SK-N-SH (cell line): Measurements from ENCODE around the gene CBR1. TPM values are rescaled to one million over a fixed set of nuclear protein-coding genes. Genes with fewer than 3 reads are reported as not detected.

Source experiments
- CTCF ChIA-PET: fragments of 300-600, 350-600 bp; formaldehyde crosslinking; extraction: SDS; loops from one replicate; lab custom pipeline; 2021; lab: Yijun Ruan, JAX
- POLR2A ChIA-PET: fragments of 350-600 bp; sonication (Branson Sonifier 250); formaldehyde crosslinking; extraction: SDS; loops from one replicate; lab custom pipeline; 2020; ENCODE audit warnings: antibody characterized with exemption, inconsistent platforms; lab: Yijun Ruan, JAX
- DNase-seq: peaks from one replicate; pipeline ENCODE4 v3.0.0; 2012
- H2AFZ ChIP-seq: fragments of 200-600 bp; sonication (generic); 2 replicates; pipeline ENCODE4 v1.8.1; 2016; ENCODE audit warnings: antibody characterized with exemption, mild to moderate bottlenecking, low read depth
- H3F3A ChIP-seq: fragments of 200-600 bp; sonication (generic); replicated peaks from 2 replicates; pipeline ENCODE3; 2016; ENCODE audit warnings: antibody characterized with exemption, mild to moderate bottlenecking; ENCODE audit not compliant: insufficient read depth
- H3K27ac ChIP-seq, 2 experiments: fragments of 200-500 bp in 1 of 2; fragments of 200-600 bp in 1 of 2; sonication (Bioruptor generic) in 1 of 2; sonication (generic), shearing (Covaris generic) in 1 of 2; 2 replicates each; pipeline versions ENCODE4 v1.5.1 to v1.6.1; 2014 to 2016; ENCODE audit warnings: low read depth in 2 of 2, inconsistent platforms in 1 of 2, low read length in 1 of 2, mild to moderate bottlenecking in 1 of 2, mixed read lengths in 1 of 2
- H3K27me3 ChIP-seq: fragments of 200-600 bp; sonication (generic), shearing (Covaris generic); 2 replicates; pipeline ENCODE4 v1.6.1; 2016; ENCODE audit warnings: mixed run types; ENCODE audit not compliant: insufficient read depth
- H3K36me3 ChIP-seq, 2 experiments: fragments of 200-500 bp in 1 of 2; fragments of 200-600 bp in 1 of 2; sonication (Bioruptor generic) in 1 of 2; sonication (generic) in 1 of 2; replicated peaks in 1 of 2; 2 replicates each; pipeline versions ENCODE3 to v1.5.1; 2014 to 2016; ENCODE audit warnings: low read length in 1 of 2, mild to moderate bottlenecking in 1 of 2; ENCODE audit not compliant: insufficient read depth in 2 of 2, control insufficient read depth in 1 of 2
- H3K4me1 ChIP-seq, 2 experiments: fragments of 200-500 bp in 1 of 2; fragments of 200-600 bp in 1 of 2; sonication (Bioruptor generic) in 1 of 2; sonication (generic), shearing (Covaris generic) in 1 of 2; 2 replicates each; pipeline versions ENCODE4 v1.5.1 to v1.6.1; 2014 to 2016; ENCODE audit warnings: low read depth in 1 of 2, low read length in 1 of 2, mixed run types in 1 of 2; ENCODE audit not compliant: insufficient read depth in 2 of 2, control insufficient read depth in 1 of 2
- H3K4me2 ChIP-seq: fragments of 200-600 bp; sonication (generic), shearing (Covaris generic); 2 replicates; pipeline ENCODE4 v1.6.1; 2017; ENCODE audit warnings: mixed run types
- H3K4me3 ChIP-seq, 2 experiments: fragments of 200-500 bp in 1 of 2; fragments of 200-600 bp in 1 of 2; sonication (Bioruptor generic) in 1 of 2; sonication (generic), shearing (Covaris generic) in 1 of 2; 2 replicates each; pipeline versions ENCODE4 v1.5.1 to v1.8.1; 2014 to 2016; ENCODE audit warnings: low read depth in 2 of 2, inconsistent platforms in 1 of 2, low read length in 1 of 2, mild to moderate bottlenecking in 1 of 2, mixed read lengths in 1 of 2, moderate library complexity in 1 of 2
- H3K79me2 ChIP-seq: fragments of 200-600 bp; sonication (generic); 2 replicates; pipeline ENCODE4 v1.8.1; 2017; ENCODE audit warnings: mild to moderate bottlenecking; ENCODE audit not compliant: insufficient read depth
- H3K9ac ChIP-seq: fragments of 200-600 bp; sonication (generic); 2 replicates; pipeline ENCODE4 v1.6.1; 2017; ENCODE audit warnings: mixed run types
- H3K9me2 ChIP-seq: fragments of 200-600 bp; sonication (generic); 2 replicates; pipeline ENCODE4 v1.6.1; 2017; ENCODE audit warnings: mixed run types
- H3K9me3 ChIP-seq: fragments of 200-600 bp; sonication (generic); 2 replicates; pipeline ENCODE4 v1.6.1; 2017; ENCODE audit warnings: mixed run types, mild to moderate bottlenecking, moderate library complexity
- H4K20me1 ChIP-seq: fragments of 200-600 bp; sonication (generic); 2 replicates; pipeline ENCODE4 v1.6.1; 2017; ENCODE audit warnings: mild to moderate bottlenecking, mixed run types; ENCODE audit not compliant: insufficient read depth
- CHD2 ChIP-seq: fragments of 150-350 bp; IDR thresholded peaks from 2 replicates; pipeline ENCODE4 v1.6.1; 2018; ENCODE audit warnings: low read length; ENCODE audit not compliant: partially characterized antibody
- CTCF ChIP-seq: fragments of 200-600 bp; sonication (generic); IDR thresholded peaks from 2 replicates; pipeline ENCODE4 v1.6.1; 2017; ENCODE audit warnings: antibody characterized with exemption, mild to moderate bottlenecking, moderate library complexity
- ELF1 ChIP-seq: IDR thresholded peaks from 2 replicates; pipeline ENCODE4 v1.4.0; 2012
- EZH2phosphoT487 ChIP-seq: fragments of 200-600 bp; sonication (generic); IDR thresholded peaks from 2 replicates; pipeline ENCODE4 v1.6.1; 2017; ENCODE audit warnings: low read depth, mixed run types, mild to moderate bottlenecking, antibody characterized with exemption, moderate library complexity, borderline replicate concordance
- GABPA ChIP-seq: IDR thresholded peaks from 2 replicates; pipeline ENCODE4 v1.4.0; 2012; ENCODE audit warnings: low read depth, mild to moderate bottlenecking
- MEF2A ChIP-seq: IDR thresholded peaks from 2 replicates; pipeline ENCODE4 v1.4.0; 2012; ENCODE audit warnings: low read depth, borderline replicate concordance
- MXI1 ChIP-seq: IDR thresholded peaks from 2 replicates; pipeline ENCODE4 v1.6.1; 2012; ENCODE audit warnings: mild to moderate bottlenecking, low read depth, low read length, improper control_type of control experiment
- NRF1 ChIP-seq: IDR thresholded peaks from 2 replicates; pipeline ENCODE4 v1.6.1; 2012; ENCODE audit warnings: low read depth, mild to moderate bottlenecking, low read length
- PBX3 ChIP-seq: IDR thresholded peaks from 2 replicates; pipeline ENCODE4; 2012
- RFX5 ChIP-seq: IDR thresholded peaks from 2 replicates; pipeline ENCODE4 v1.6.1; 2012; ENCODE audit warnings: mild to moderate bottlenecking, improper control_type of control experiment, low read length
- SMC3 ChIP-seq: IDR thresholded peaks from 2 replicates; pipeline ENCODE4 v1.6.1; 2012; ENCODE audit warnings: low read depth, low read length, improper control_type of control experiment
- TCF12 ChIP-seq: IDR thresholded peaks from 2 replicates; pipeline ENCODE4 v1.4.0; 2012
- ZBTB33 ChIP-seq: IDR thresholded peaks from 2 replicates; pipeline ENCODE4 v1.4.0; 2012; ENCODE audit warnings: low read depth, borderline replicate concordance
- WGBS: methylation state at CpG from one replicate; pipeline ENCODE4 v1.1.6; 2017; ENCODE audit warnings: low lambda C conversion rate; 5-methylcytosine and 5-hydroxymethylcytosine counted together
- polyA plus RNA-seq, 3 experiments: library from polyadenylated mRNA; depleted of rRNA; stranded (reverse); fragments of >200 nt; gene quantifications; 2 replicates each; pipeline ENCODE4 v1.2.3, GENCODE V29; 2012
- TF ChIP-seq, protein P1 (sequence below): IDR thresholded peaks from 2 replicates; pipeline ENCODE4 v1.4.0; 2012; ENCODE audit warnings: low read depth, borderline replicate concordance

Gene CBR1
- polyA plus RNA-seq, 1 of the 3 experiments (the other 2 are of a cell fraction): 136 TPM

- Histone ChIP-seq H3K36me3 (no peaks in the 10 kb centered on the region), H3K9me3 (no peaks in the 10 kb centered on the region; the same call in 1 of the 2 replicates), H4K20me1 (no peaks in the 10 kb centered on the region), H3K9ac (no peak overlapping the region), H3K4me1 (peaks cover 0 to 5% of the 10 kb centered on the region in 2 experiments; a peak in 1 of 4 replicates), H3K4me3 (no peak overlapping the region), H3K4me2 (no peak overlapping the region), H2AFZ (no peak overlapping the region), H3K27ac (no peak overlapping the region), H3F3A (no peaks in the 10 kb centered on the region), H3K27me3 (no peaks in the 10 kb centered on the region), H3K9me2 (no peaks in the 10 kb centered on the region), H3K79me2 (no peaks in the 10 kb centered on the region)
- WGBS: 91% methylated on average over 6 of the region's 6 CpGs
- TF ChIP-seq, protein P1, sequence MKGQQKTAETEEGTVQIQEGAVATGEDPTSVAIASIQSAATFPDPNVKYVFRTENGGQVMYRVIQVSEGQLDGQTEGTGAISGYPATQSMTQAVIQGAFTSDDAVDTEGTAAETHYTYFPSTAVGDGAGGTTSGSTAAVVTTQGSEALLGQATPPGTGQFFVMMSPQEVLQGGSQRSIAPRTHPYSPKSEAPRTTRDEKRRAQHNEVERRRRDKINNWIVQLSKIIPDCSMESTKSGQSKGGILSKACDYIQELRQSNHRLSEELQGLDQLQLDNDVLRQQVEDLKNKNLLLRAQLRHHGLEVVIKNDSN: no peak
- TF ChIP-seq MXI1: no peak
- no peak for TF ChIP-seq EZH2phosphoT487
- no peak for TF ChIP-seq CHD2
- TF ChIP-seq RFX5: no peak
- no peak for TF ChIP-seq ZBTB33
- no peak for TF ChIP-seq ELF1
- no peak for TF ChIP-seq CTCF
- no peak for TF ChIP-seq TCF12
- no peak for TF ChIP-seq MEF2A
- no peak for TF ChIP-seq GABPA
- ChIA-PET POLR2A (no interaction called here), CTCF (interaction anchor here (7.0 kb wide), 1 partner anchor 10 kb away, joined by 56 read pairs; no protein-coding TSS in a partner anchor)
- no peak for DNase-seq
Measured at GRCh38 chr21:36115138-36115730, 45.4 kb downstream of the CBR1 start.

DNA sequence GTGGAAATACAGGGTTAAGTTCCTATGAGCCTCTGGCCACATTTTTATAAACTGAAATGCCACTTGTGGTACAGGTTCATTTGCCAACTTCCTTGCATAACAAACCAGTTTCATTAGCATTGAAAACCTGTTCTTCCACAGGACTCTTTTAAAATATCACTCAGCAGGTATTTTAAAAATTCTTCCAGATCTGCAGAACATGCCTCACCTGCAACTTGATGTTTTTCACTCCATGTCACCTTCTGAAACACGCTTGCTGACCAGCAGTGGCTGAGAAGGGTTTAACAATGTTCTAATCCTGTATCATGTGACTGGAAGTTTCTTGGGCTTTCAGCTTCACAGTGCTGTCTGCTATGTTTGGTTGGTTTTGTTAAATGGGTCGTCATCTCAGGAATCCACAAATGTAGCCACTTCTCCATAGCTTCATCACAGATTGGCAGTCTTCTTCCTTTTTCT, 47.5 kb downstream of the CBR1 start:
- Histone ChIP-seq H3F3A (no peaks in the 10 kb centered on the region), H3K36me3 (no peaks in the 10 kb centered on the region), H3K27me3 (no peaks in the 10 kb centered on the region), H2AFZ (no peak overlapping the region), H3K9me2 (no peaks in the 10 kb centered on the region), H3K27ac (no peak overlapping the region)
- TF ChIP-seq MEF2A (no peak), PBX3 (no peak), MXI1 (no peak), SMC3 (no peak), NRF1 (no peak)
- TF ChIP-seq, protein P1: no peak
- TF ChIP-seq, all 33 proteins: peak for 0
- H3K4me2 ChIP-seq: no peak overlapping the region
- H3K4me3 ChIP-seq: no peak overlapping the region
- CTCF ChIA-PET: interaction anchor here (1.8 kb wide), 1 partner anchor 82 kb away, joined by 5 read pairs; no protein-coding TSS in a partner anchor
- 69% methylated on average over 2 of the region's 2 CpGs for WGBS
- DNase-seq: no peak
- no peaks in the 10 kb centered on the region for H4K20me1 ChIP-seq
- no peak overlapping the region for H3K9ac ChIP-seq
- H3K4me1 ChIP-seq: peaks cover 0 to 5% of the 10 kb centered on the region in 2 experiments; a peak in 1 of 4 replicates
- H3K79me2 ChIP-seq: no peaks in the 10 kb centered on the region
- POLR2A ChIA-PET: no interaction called here
- H3K9me3 ChIP-seq: no peaks in the 10 kb centered on the region; the same call in 1 of the 2 replicates
